ENCODE results near the gene NDST3.

- TF ChIP-seq POLR2A (IDR thresholded peaks at IDR 0.05; ENCODE audit: low read depth, low read length) (no peak), TAF1 (IDR thresholded peaks at IDR 0.05; ENCODE audit: borderline replicate concordance, low read depth, low read length) (no peak), POLR2AphosphoS5 (IDR thresholded peaks at IDR 0.05; ENCODE audit: low read depth, low read length) (no peak)
Measured at GRCh38 chr4:118273642-118274041, 239.4 kb downstream of the NDST3 start.

Data from GM12892 (cell line).